CD8-positive, alpha-beta memory T cell (primary cell): ENCODE data around the gene COQ4. TPM values are rescaled to one million over a fixed set of nuclear protein-coding genes. Genes with fewer than 3 reads are reported as not detected.

Experiments
- CTCF ChIA-PET: fragments of 350-600 bp; sonication (Branson Sonifier 250); formaldehyde crosslinking; loops from one replicate; lab custom pipeline; 2021; ENCODE audit warnings: antibody characterized with exemption; lab: Charles Lee
- POLR2A ChIA-PET: fragments of 350-600 bp; sonication (Branson Sonifier 250); formaldehyde crosslinking; loops from one replicate; lab custom pipeline; 2021; ENCODE audit warnings: antibody characterized with exemption; lab: Charles Lee
- DNase-seq, 5 donors: peaks; one replicate each; pipeline versions ENCODE4 v3.0.0 to v3.0.0-alpha.2; 2020 to 2022; ENCODE audit warnings: mixed read lengths in 1 of 5
- H3K27ac ChIP-seq: one replicate; pipeline ENCODE4 v1.7.0; 2013; ENCODE audit warnings: low read depth, mild to moderate bottlenecking, low read length, moderate library complexity
- H3K27me3 ChIP-seq: 2 replicates; pipeline ENCODE4 v1.7.0; 2013; ENCODE audit warnings: low read length, mild to moderate bottlenecking; ENCODE audit not compliant: insufficient read depth, poor library complexity, severe bottlenecking
- H3K36me3 ChIP-seq: 2 replicates; pipeline ENCODE4 v1.7.0; 2013; ENCODE audit warnings: mild to moderate bottlenecking, low read length, moderate library complexity; ENCODE audit not compliant: insufficient read depth
- H3K4me1 ChIP-seq: 2 replicates; pipeline ENCODE4 v1.7.0; 2013; ENCODE audit warnings: mild to moderate bottlenecking, low read length, moderate library complexity; ENCODE audit not compliant: insufficient read depth
- H3K4me3 ChIP-seq: 2 replicates; pipeline ENCODE4 v1.7.0; 2013; ENCODE audit warnings: mild to moderate bottlenecking, low read length
- H3K9me3 ChIP-seq: 2 replicates; pipeline ENCODE4 v1.7.0; 2013; ENCODE audit warnings: mild to moderate bottlenecking, low read length
- H3K27ac Mint-ChIP-seq, 8 donors: one replicate each; pipeline ENCODE4 v1.8.0; 2020 to 2021; ENCODE audit warnings: mixed read lengths in 8 of 8, mild to moderate bottlenecking in 6 of 8, inconsistent platforms in 3 of 8, moderate library complexity in 3 of 8
- H3K27me3 Mint-ChIP-seq, 2 donors: one replicate each; pipeline ENCODE4 v1.8.0; 2020 to 2021; ENCODE audit warnings: mixed read lengths in 2 of 2, mild to moderate bottlenecking in 1 of 2, moderate library complexity in 1 of 2
- H3K36me3 Mint-ChIP-seq, 3 donors: one replicate each; pipeline ENCODE4 v1.8.0; 2020 to 2021; ENCODE audit warnings: mixed read lengths in 3 of 3, inconsistent platforms in 1 of 3, mild to moderate bottlenecking in 1 of 3
- H3K4me1 Mint-ChIP-seq, 3 donors: one replicate each; pipeline ENCODE4 v1.8.0; 2020 to 2021; ENCODE audit warnings: mixed read lengths in 3 of 3, inconsistent platforms in 1 of 3, mild to moderate bottlenecking in 1 of 3
- H3K4me3 Mint-ChIP-seq, 7 donors: one replicate each; pipeline ENCODE4 v1.8.0; 2020 to 2021; ENCODE audit warnings: mixed read lengths in 7 of 7, mild to moderate bottlenecking in 6 of 7, moderate library complexity in 4 of 7, inconsistent platforms in 2 of 7
- H3K9me3 Mint-ChIP-seq, 5 donors: one replicate each; pipeline ENCODE4 v1.8.0; 2020 to 2022; ENCODE audit warnings: mixed read lengths in 5 of 5, mild to moderate bottlenecking in 3 of 5, moderate library complexity in 2 of 5, inconsistent platforms in 1 of 5
- polyA plus RNA-seq: library from polyadenylated mRNA; unstranded; fragments of 300-500 nt; fragmentation: Illumina TruSeq; gene quantifications from one replicate; pipeline ENCODE4 v1.2.3, GENCODE V29; 2021
- total RNA-seq, 2 experiments: library from RNA; stranded (reverse); gene quantifications; one replicate each; pipeline ENCODE4 v1.2.3, GENCODE V29; 2021

Gene COQ4
- total and polyA plus RNA-seq, 3 experiments from 2014 or later: 36.9 to 56.9 (median 51.1) TPM

DNA sequence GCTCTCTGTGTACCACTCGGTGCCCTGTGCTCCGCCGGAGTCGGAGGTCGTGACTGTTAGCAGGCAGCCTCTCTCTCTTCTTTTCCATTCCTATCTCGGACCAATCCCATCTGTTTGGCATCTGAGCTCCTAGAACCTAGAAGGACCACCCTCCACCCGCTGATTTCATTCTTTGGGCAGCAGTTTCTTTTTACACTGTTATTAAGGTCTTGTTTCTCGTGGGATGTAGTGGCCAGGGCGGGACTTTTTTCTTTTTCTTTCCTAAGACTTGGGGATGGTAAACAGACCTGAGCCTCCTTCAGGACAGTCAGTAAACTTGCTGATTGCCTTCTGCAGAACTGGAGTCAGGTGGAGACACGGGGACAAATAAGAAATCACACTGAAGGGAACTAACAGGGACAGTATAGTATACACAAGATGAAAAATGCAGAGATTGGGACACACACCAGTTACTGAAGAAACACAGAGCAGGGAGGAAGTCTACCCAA is 49.0 kb downstream of the COQ4 start:
- Mint-ChIP-seq H3K36me3 (peaks cover 0 to 36% (median 0%) of the 10 kb centered on the region in 3 donors), H3K27me3 (peaks cover 6 to 7% of the 10 kb centered on the region in 2 donors), H3K4me3 (peak overlapping the region; percentile 93 to 98 (median 97)), H3K27ac (peak overlapping the region; percentile 90 to 99 (median 97)), H3K9me3 (no peaks in the 10 kb centered on the region), H3K4me1 (peaks cover 38 to 39% (median 38%) of the 10 kb centered on the region in 3 donors)
- H3K4me1 ChIP-seq: peaks cover 18% of the 10 kb centered on the region
- ChIA-PET CTCF (interaction anchor here (0.8 to 2.1 kb wide), 5 partner anchors 10 to 446 kb away, joined by 3 to 16 read pairs (median 3); partner anchors contain the start of gene ENDOG), POLR2A (interaction anchor here (0.6 to 2.3 kb wide), 5 partner anchors 10 to 417 kb away, joined by 4 to 16 read pairs (median 4); partner anchors contain the start of genes CERCAM, GOLGA2 and SWI5)
- H3K9me3 ChIP-seq: no peaks in the 10 kb centered on the region
- peak overlapping the region; percentile 95 for H3K27ac ChIP-seq
- H3K4me3 ChIP-seq: peak overlapping the region; percentile 90
- peaks cover 4% of the 10 kb centered on the region for H3K36me3 ChIP-seq
- DNase-seq: no peak
- H3K27me3 ChIP-seq: no peaks in the 10 kb centered on the region

DNA sequence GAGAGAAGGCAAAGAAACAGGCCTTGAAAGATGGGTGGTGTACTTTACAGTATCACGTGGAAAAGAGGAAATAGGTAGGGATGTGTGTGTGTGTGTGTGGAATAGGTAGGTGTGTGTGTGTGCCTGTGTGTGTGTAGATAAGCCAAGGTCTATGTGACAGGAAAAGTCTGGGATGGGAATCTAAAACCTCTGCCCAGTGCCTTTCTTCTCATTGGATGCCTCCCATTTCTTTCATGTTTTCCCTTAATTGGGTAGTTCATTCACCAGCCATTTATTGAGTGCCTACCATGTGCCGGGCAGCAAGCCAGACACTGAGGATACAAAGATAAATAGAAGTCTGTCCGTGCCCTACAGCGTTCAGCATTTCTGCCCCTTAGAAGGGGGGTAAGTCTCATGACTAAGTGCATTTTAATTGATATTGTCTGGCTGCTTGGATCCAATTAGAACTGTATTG is 49.6 kb downstream of the COQ4 start:
- Histone ChIP-seq H3K27ac (peak overlapping the region; percentile 95), H3K27me3 (no peaks in the 10 kb centered on the region), H3K4me1 (peaks cover 18% of the 10 kb centered on the region), H3K4me3 (peak overlapping the region; percentile 90), H3K9me3 (no peaks in the 10 kb centered on the region), H3K36me3 (peaks cover 4% of the 10 kb centered on the region)
- DNase-seq: no peak
- CTCF ChIA-PET: interaction anchor here (1.5 to 1.6 kb wide), 2 partner anchors 10 to 446 kb away, joined by 3 to 5 read pairs; partner anchors contain the start of gene ENDOG
- peaks cover 38 to 40% (median 39%) of the 10 kb centered on the region in 3 donors for H3K4me1 Mint-ChIP-seq
- peak overlapping the region in 7 of 8 donors; percentile 90 to 99 (median 97) for H3K27ac Mint-ChIP-seq
- H3K9me3 Mint-ChIP-seq: no peaks in the 10 kb centered on the region
- H3K36me3 Mint-ChIP-seq: peaks cover 0 to 41% (median 0%) of the 10 kb centered on the region in 3 donors
- H3K27me3 Mint-ChIP-seq: peaks cover under 1 to 1% of the 10 kb centered on the region in 2 donors
- peak overlapping the region; percentile 93 to 98 (median 97) for H3K4me3 Mint-ChIP-seq
- POLR2A ChIA-PET: interaction anchor here (1.5 to 2.3 kb wide), 2 partner anchors 10 to 48 kb away, joined by 5 to 16 read pairs; partner anchors contain the start of gene CERCAM

DNA sequence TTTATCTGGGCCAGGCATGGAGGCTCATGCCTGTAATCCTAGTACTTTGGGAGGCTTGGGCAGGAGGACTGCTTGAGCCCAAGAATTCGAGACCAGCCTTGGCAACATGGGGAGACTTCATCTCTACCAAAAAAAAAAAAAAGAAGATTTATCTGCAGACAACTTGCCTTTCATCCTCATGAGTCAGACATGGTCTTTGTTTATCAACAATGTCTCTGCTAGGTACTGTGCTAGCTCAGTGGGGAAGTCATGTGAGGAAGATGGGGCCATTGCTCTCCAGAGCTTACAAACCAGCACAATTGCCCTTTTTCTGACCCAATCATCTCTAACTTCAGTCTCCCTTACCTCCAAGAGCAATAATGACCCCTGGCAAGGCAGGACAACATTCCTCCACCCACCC is 50.1 kb downstream of the COQ4 start:
- ChIA-PET POLR2A (no interaction called here), CTCF (interaction anchor here (1.5 kb wide), 1 partner anchor 11 kb away, joined by 5 read pairs; no protein-coding TSS in a partner anchor)
- no peaks in the 10 kb centered on the region for H3K9me3 Mint-ChIP-seq
- Histone ChIP-seq H3K4me1 (peaks cover 18% of the 10 kb centered on the region), H3K4me3 (no peak overlapping the region), H3K27me3 (no peaks in the 10 kb centered on the region), H3K9me3 (no peaks in the 10 kb centered on the region), H3K27ac (peak overlapping the region; percentile 11), H3K36me3 (peaks cover 5% of the 10 kb centered on the region)
- no peak for DNase-seq
- H3K27me3 Mint-ChIP-seq: no peaks in the 10 kb centered on the region
- H3K36me3 Mint-ChIP-seq: peaks cover 0 to 43% (median 0%) of the 10 kb centered on the region in 3 donors
- H3K4me1 Mint-ChIP-seq: peaks cover 38 to 40% (median 39%) of the 10 kb centered on the region in 3 donors
- H3K4me3 Mint-ChIP-seq: peak overlapping the region; percentile 93 to 98 (median 97)
- peak overlapping the region in 4 of 8 donors; percentile 61 to 97 (median 91) for H3K27ac Mint-ChIP-seq

GRCh38 chr9:128374221-128374675 is 51.6 kb downstream of the COQ4 start:
- POLR2A ChIA-PET: no interaction called here
- H3K9me3 Mint-ChIP-seq: no peaks in the 10 kb centered on the region
- no peak overlapping the region for H3K27ac Mint-ChIP-seq
- Histone ChIP-seq H3K36me3 (peaks cover 7% of the 10 kb centered on the region), H3K4me1 (peaks cover 18% of the 10 kb centered on the region), H3K27me3 (no peaks in the 10 kb centered on the region), H3K9me3 (no peaks in the 10 kb centered on the region), H3K4me3 (no peak overlapping the region), H3K27ac (no peak overlapping the region)
- DNase-seq: no peak
- no peaks in the 10 kb centered on the region for H3K27me3 Mint-ChIP-seq
- H3K4me1 Mint-ChIP-seq: peaks cover 39 to 41% (median 40%) of the 10 kb centered on the region in 3 donors
- CTCF ChIA-PET: no interaction called here
- H3K4me3 Mint-ChIP-seq: no peak overlapping the region
- peaks cover 0 to 55% (median 0%) of the 10 kb centered on the region in 3 donors for H3K36me3 Mint-ChIP-seq

DNA sequence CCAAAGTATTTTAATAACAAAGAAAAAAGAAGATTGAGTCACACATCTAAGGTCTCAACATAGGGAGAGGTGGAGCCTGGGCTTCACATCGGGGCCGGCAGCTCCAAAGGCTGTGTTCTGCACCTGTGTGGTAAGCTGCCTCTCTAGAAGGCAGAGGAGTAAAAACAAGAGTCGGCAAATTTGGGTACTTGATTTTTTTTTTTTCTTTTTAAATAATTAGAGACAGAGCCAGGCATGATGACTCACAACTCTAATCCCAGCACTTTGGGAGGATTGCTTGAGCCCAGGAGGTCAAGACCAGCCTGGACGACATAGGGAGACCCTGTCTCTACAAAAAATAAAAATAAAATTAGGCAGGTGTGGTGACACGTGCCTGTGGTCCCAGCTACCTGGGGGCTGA is 53.2 kb downstream of the COQ4 start:
- peaks cover 12% of the 10 kb centered on the region for H3K36me3 ChIP-seq
- H3K36me3 Mint-ChIP-seq: peaks cover 0 to 60% (median 0%) of the 10 kb centered on the region in 3 donors
- H3K4me1 Mint-ChIP-seq: peaks cover 30 to 35% (median 33%) of the 10 kb centered on the region in 3 donors
- H3K27ac ChIP-seq: no peak overlapping the region
- H3K27me3 ChIP-seq: no peaks in the 10 kb centered on the region
- ChIA-PET POLR2A (no interaction called here), CTCF (no interaction called here)
- H3K4me1 ChIP-seq: peaks cover 12% of the 10 kb centered on the region
- H3K4me3 Mint-ChIP-seq: peak overlapping the region in 1 of 7 donors; percentile 67
- H3K27me3 Mint-ChIP-seq: no peaks in the 10 kb centered on the region
- H3K9me3 Mint-ChIP-seq: no peaks in the 10 kb centered on the region
- no peak overlapping the region for H3K27ac Mint-ChIP-seq
- no peak for DNase-seq
- H3K9me3 ChIP-seq: no peaks in the 10 kb centered on the region
- no peak overlapping the region for H3K4me3 ChIP-seq

GRCh38 chr9:128382261-128382660 is 59.6 kb downstream of the COQ4 start:
- no peak overlapping the region for H3K4me3 Mint-ChIP-seq
- no peaks in the 10 kb centered on the region for H3K27me3 ChIP-seq
- H3K4me1 Mint-ChIP-seq: peaks cover 0 to 10% (median 5%) of the 10 kb centered on the region in 3 donors
- no peaks in the 10 kb centered on the region for H3K4me1 ChIP-seq
- CTCF ChIA-PET: no interaction called here
- H3K27ac Mint-ChIP-seq: no peak overlapping the region
- no peaks in the 10 kb centered on the region for H3K27me3 Mint-ChIP-seq
- POLR2A ChIA-PET: no interaction called here
- H3K9me3 ChIP-seq: no peaks in the 10 kb centered on the region
- no peak overlapping the region for H3K27ac ChIP-seq
- H3K36me3 ChIP-seq: peaks cover 33% of the 10 kb centered on the region
- no peak for DNase-seq
- no peaks in the 10 kb centered on the region for H3K9me3 Mint-ChIP-seq
- no peak overlapping the region for H3K4me3 ChIP-seq
- H3K36me3 Mint-ChIP-seq: peaks cover 0 to 70% (median 3%) of the 10 kb centered on the region in 3 donors

DNA sequence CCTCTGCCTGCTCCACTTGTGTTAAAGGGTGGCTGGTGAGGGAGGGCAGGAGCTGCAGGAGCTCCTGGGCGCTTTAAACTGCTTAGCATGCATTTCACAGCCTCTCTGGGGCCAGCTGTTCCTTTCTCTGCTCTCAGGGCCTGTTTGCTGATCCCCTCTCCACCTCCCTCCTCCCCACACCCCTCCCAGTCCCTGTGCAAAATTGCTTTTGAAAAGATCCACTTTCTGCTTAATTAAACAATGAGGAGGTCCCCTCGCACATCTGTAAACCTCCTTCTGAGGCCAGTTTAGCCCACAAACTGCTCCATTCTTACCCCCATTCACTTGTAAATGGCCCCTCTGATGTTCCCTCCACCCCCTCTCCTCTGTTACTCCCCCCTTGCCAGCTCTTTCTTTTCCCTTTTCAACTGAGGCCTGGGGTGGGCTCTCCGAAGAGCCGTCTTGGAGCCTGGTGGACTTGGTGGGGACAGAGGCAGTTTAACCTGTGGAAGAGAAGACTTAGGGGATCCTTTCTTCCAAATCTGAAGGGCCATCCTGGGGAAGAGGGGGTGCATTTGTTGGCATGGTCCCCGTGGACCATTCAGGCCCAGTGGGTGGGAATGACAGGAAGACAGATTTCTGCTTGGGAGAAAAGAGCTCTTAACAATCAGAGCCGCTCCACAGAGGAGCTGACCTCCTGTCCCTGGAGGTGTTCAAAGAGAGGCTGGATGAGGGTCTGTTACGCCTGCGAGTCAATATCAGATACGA is 60.5 kb downstream of the COQ4 start:
- POLR2A ChIA-PET: no interaction called here
- H3K36me3 ChIP-seq: peaks cover 38% of the 10 kb centered on the region
- H3K4me1 ChIP-seq: no peaks in the 10 kb centered on the region
- H3K9me3 ChIP-seq: no peaks in the 10 kb centered on the region
- no peaks in the 10 kb centered on the region for H3K9me3 Mint-ChIP-seq
- no peaks in the 10 kb centered on the region for H3K27me3 Mint-ChIP-seq
- CTCF ChIA-PET: no interaction called here
- H3K27ac Mint-ChIP-seq: peak overlapping the region in 1 of 8 donors; percentile 3
- DNase-seq: no peak
- no peak overlapping the region for H3K4me3 Mint-ChIP-seq
- H3K36me3 Mint-ChIP-seq: peaks cover 0 to 72% (median 3%) of the 10 kb centered on the region in 3 donors
- no peak overlapping the region for H3K4me3 ChIP-seq
- peaks cover 0 to 10% (median 5%) of the 10 kb centered on the region in 3 donors for H3K4me1 Mint-ChIP-seq
- no peak overlapping the region for H3K27ac ChIP-seq
- no peaks in the 10 kb centered on the region for H3K27me3 ChIP-seq
